NT2/D1 (cell line): ENCODE results near the gene UIMC1.

Experiments used
- SUZ12 ChIP-seq: IDR thresholded peaks from 2 replicates; pipeline ENCODE4 v1.6.1; 2011; ENCODE audit not compliant: insufficient read length, insufficient read depth; ENCODE audit errors: extremely low read depth
- YY1 ChIP-seq: IDR thresholded peaks from 2 replicates; pipeline ENCODE4 v1.6.1; 2011; ENCODE audit not compliant: insufficient read length, insufficient read depth
- ZNF274 ChIP-seq: IDR thresholded peaks from 2 replicates; pipeline ENCODE4 v1.6.1; 2011; ENCODE audit warnings: mild to moderate bottlenecking, low read depth, low read length

GRCh38 chr5:176921714-176922113, 84.9 kb downstream of the UIMC1 start:
- TF ChIP-seq YY1 (no peak), ZNF274 (no peak), SUZ12 (no peak)
